Measurements from ENCODE around the gene NPLOC4.
"Not testable (repeated sequence)": the region's sequence is repeated elsewhere in the genome, so short reads cannot be mapped to it uniquely, and the experiment has no call there.

Gene NPLOC4

DNA sequence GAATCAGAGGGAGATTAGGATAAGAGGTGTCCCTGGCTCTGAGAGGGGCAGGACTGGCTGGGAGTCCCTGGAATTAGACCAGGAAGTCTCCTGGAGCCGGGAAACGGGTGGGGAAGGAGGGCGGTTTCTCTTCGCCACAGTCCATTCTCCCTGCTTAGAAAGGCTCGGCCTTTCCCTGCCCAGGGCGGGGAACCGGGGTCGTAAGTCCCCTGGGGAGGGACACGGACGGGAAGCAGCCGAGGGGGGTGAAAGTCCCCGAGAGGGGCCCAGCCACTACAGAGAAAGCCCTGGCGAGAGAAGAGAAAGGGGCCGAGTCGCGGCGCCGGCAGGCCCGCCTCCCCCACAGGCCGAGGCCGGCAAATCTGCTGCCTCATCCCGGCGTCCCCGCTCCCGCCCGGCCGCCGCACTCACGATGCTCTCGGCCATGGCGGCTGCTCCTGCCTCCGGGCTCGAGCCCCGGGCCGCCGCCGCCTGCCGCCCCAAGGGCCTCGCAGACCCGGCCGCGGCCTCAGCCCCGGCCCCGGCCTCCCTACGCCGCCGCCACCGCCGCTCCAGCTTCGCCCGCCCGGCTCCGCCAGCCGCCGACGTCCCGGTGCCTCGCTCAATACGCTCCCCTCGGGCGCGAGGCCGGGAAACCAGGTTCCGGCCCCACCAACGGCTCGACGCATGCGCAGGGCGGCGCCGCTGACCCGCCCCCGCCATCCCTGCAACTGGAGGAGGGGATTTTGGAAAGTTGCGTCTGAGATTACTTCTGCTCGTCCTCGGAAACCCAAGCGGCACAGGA, at the start of gene NPLOC4, which contains the start of gene TSPAN10:
Gene NPLOC4, minus strand, starts transcription at position 608 of the 784 bp plus-strand sequence. Its CDS starts 182 bp downstream, at position 426.
Gene TSPAN10, plus strand, starts transcription at position 692 of the 784 bp plus-strand sequence. CDS start 5,217 bp downstream, outside the sequence.
- Mint-ChIP-seq H3K9me3 (no peaks in the 10 kb centered on the region), H3K4me3 (peak within 1 kb of the TSS; percentile 83), H3K27me3 (peaks cover 4% of the 10 kb centered on the region), H3K36me3 (ENCODE audit: low read depth) (peaks cover 15% of the 10 kb centered on the region), H3K27ac (peak within 1 kb of the TSS; percentile 92), H3K4me1 (ENCODE audit: low read depth) (peaks cover 13% of the 10 kb centered on the region)
- intact Hi-C loops (cut with micrococcal nuclease): loop anchor here (1.0 kb wide), 1 partner anchor 30 kb away; the partner anchor contains the start of genes CCDC137 and OXLD1

DNA sequence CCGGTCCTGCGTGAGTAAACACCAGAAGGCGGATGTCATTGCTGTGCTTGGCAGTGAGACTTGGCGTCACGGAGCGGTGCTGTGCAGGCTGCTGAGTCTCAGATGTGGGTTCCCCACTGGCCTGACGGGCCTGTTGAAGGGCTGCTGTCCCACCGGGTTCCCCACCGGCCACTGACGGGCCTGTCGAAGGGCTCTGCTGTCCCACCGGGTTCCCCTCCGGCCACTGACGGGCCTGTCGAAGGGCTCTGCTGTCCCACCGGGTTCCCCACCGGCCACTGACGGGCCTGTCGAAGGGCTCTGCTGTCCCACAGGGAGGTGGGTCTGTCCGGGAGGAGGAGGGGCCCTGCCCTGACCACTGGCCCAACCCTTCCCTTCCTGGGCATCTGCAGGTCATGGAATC, 49.7 kb upstream of the NPLOC4 start:
- Mint-ChIP-seq H3K4me1 (ENCODE audit: low read depth) (peaks cover 38% of the 10 kb centered on the region), H3K36me3 (ENCODE audit: low read depth) (peaks cover 83% of the 10 kb centered on the region), H3K27ac (no peak overlapping the region), H3K4me3 (no peak overlapping the region), H3K27me3 (no peaks in the 10 kb centered on the region), H3K9me3 (no peaks in the 10 kb centered on the region)
- intact Hi-C loops (cut with micrococcal nuclease): no loop called here

DNA sequence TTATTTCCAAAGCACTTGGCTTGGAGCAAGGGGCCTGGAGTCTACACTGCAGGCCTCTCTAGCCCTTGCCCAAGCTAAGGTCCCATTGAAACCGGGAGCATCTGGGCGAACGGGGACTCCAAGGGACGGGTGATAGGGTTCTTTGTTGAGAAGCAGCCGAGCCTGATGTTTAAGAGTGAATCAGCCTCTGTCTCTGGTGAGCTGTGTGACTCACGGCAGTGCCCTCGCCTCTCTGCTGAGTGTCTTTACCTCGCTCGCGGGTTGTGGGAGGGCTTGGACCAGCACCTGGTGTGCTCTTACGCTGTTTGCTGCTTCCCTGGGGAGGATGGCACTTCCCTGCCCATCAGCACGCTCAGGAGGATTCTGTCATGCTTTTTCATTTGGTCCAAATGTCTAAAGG, 48.2 kb upstream of the NPLOC4 start:
- H3K36me3 Mint-ChIP-seq (ENCODE audit: low read depth): peaks cover 83% of the 10 kb centered on the region
- no peaks in the 10 kb centered on the region for H3K27me3 Mint-ChIP-seq
- peak overlapping the region; percentile 81 for H3K27ac Mint-ChIP-seq
- H3K4me3 Mint-ChIP-seq: peak overlapping the region; percentile 85
- H3K4me1 Mint-ChIP-seq (ENCODE audit: low read depth): peaks cover 39% of the 10 kb centered on the region
- intact Hi-C loops (cut with micrococcal nuclease): no loop called here
- H3K9me3 Mint-ChIP-seq: no peaks in the 10 kb centered on the region

- Mint-ChIP-seq H3K4me3 (peak overlapping the region; percentile 85), H3K4me1 (ENCODE audit: low read depth) (peaks cover 42% of the 10 kb centered on the region), H3K9me3 (no peaks in the 10 kb centered on the region), H3K27ac (peak overlapping the region; percentile 81), H3K36me3 (ENCODE audit: low read depth) (peaks cover 83% of the 10 kb centered on the region), H3K27me3 (no peaks in the 10 kb centered on the region)
- intact Hi-C loops (cut with micrococcal nuclease): no loop called here
Observed at GRCh38 chr17:81684442-81684911, 47.6 kb upstream of the NPLOC4 start.

- Mint-ChIP-seq H3K4me3 (peak within 1 kb of the TSS; percentile 85), H3K36me3 (ENCODE audit: low read depth) (peaks cover 83% of the 10 kb centered on the region), H3K27ac (peak within 1 kb of the TSS; percentile 81), H3K9me3 (no peaks in the 10 kb centered on the region), H3K4me1 (ENCODE audit: low read depth) (peaks cover 42% of the 10 kb centered on the region), H3K27me3 (no peaks in the 10 kb centered on the region)
- intact Hi-C loops (cut with micrococcal nuclease): no loop called here
Observed at GRCh38 chr17:81683584-81684441, 46.9 kb upstream of the NPLOC4 start, which contains the start of the genes ARL16 and HGS. Gene ARL16 (minus strand): TSS chr17:81683797. CDS start chr17:81683753, 44 bp downstream. Gene HGS (plus strand): TSS chr17:81684011. CDS start chr17:81684067, 56 bp downstream.

DNA sequence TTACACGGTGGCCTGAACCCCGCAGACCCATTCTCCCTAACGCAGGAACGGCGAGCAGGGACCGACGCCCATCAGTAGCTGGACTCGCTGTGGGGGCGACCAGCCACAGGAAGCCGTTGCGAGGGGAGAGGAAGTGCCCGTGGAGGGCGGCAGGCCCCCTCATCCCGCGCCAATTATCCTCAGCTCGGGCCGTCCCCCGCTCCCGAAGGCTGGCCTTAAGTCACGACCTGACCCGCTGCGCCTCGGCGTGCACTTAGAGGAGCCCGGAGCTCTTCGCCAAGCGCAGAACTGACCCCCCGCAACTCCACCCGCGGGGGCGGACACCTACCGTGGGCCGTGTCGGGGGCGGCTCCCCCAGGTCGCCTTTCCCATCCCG, 46.3 kb upstream of the NPLOC4 start:
- no peaks in the 10 kb centered on the region for H3K9me3 Mint-ChIP-seq
- intact Hi-C loops (cut with micrococcal nuclease): no loop called here
- H3K27ac Mint-ChIP-seq: peak overlapping the region; percentile 81
- H3K4me1 Mint-ChIP-seq (ENCODE audit: low read depth): peaks cover 42% of the 10 kb centered on the region
- no peaks in the 10 kb centered on the region for H3K27me3 Mint-ChIP-seq
- H3K4me3 Mint-ChIP-seq: peak overlapping the region; percentile 85
- H3K36me3 Mint-ChIP-seq (ENCODE audit: low read depth): peaks cover 76% of the 10 kb centered on the region

GRCh38 chr17:81682565-81683207, 45.8 kb upstream of the NPLOC4 start:
- Mint-ChIP-seq H3K4me3 (peak overlapping the region; percentile 85), H3K27me3 (no peaks in the 10 kb centered on the region), H3K9me3 (no peaks in the 10 kb centered on the region), H3K27ac (peak overlapping the region; percentile 81), H3K4me1 (ENCODE audit: low read depth) (peaks cover 42% of the 10 kb centered on the region), H3K36me3 (ENCODE audit: low read depth) (peaks cover 71% of the 10 kb centered on the region)
- intact Hi-C loops (cut with micrococcal nuclease): loop anchor here (1.0 kb wide), 1 partner anchor 20 kb away; no protein-coding TSS in a partner anchor

- Mint-ChIP-seq H3K36me3 (ENCODE audit: low read depth) (peaks cover 61% of the 10 kb centered on the region), H3K27me3 (no peaks in the 10 kb centered on the region), H3K4me3 (no peak overlapping the region), H3K27ac (no peak overlapping the region), H3K9me3 (no peaks in the 10 kb centered on the region), H3K4me1 (ENCODE audit: low read depth) (peaks cover 34% of the 10 kb centered on the region)
- intact Hi-C loops (cut with micrococcal nuclease): loop anchor here (1.0 kb wide), 1 partner anchor 21 kb away; no protein-coding TSS in a partner anchor
Observed at GRCh38 chr17:81681672-81682071, 44.8 kb upstream of the NPLOC4 start.

DNA sequence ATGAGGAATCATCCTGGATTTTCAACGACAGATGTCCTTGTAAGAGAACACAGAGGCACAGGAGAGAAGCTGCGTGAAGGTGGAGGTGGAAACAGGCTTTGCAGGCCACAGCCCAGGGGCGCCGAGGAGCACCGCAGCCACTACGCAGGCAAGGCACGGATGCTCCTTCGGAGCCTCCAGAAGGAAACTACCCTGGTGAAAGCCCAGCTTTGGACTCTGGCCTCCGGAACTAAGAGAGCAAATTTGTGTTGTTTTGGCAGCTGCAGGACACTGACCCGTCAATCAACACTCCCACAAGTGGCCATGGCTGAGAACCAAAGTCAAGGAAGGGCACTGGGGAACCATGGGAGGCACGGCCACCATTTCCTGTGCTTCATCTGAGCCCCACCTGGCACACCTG, 43.2 kb upstream of the NPLOC4 start:
- H3K4me3 Mint-ChIP-seq: no peak overlapping the region
- no peaks in the 10 kb centered on the region for H3K9me3 Mint-ChIP-seq
- peaks cover 50% of the 10 kb centered on the region for H3K36me3 Mint-ChIP-seq (ENCODE audit: low read depth)
- no peak overlapping the region for H3K27ac Mint-ChIP-seq
- no peaks in the 10 kb centered on the region for H3K27me3 Mint-ChIP-seq
- intact Hi-C loops (cut with micrococcal nuclease): no loop called here
- H3K4me1 Mint-ChIP-seq (ENCODE audit: low read depth): peaks cover 29% of the 10 kb centered on the region

- Mint-ChIP-seq H3K36me3 (ENCODE audit: low read depth) (peaks cover 68% of the 10 kb centered on the region), H3K27ac (no peak overlapping the region), H3K27me3 (no peaks in the 10 kb centered on the region), H3K9me3 (no peaks in the 10 kb centered on the region), H3K4me3 (no peak overlapping the region), H3K4me1 (ENCODE audit: low read depth) (peaks cover 11% of the 10 kb centered on the region)
- intact Hi-C loops (cut with micrococcal nuclease): no loop called here
Observed at GRCh38 chr17:81676906-81677305, 40.0 kb upstream of the NPLOC4 start.

DNA sequence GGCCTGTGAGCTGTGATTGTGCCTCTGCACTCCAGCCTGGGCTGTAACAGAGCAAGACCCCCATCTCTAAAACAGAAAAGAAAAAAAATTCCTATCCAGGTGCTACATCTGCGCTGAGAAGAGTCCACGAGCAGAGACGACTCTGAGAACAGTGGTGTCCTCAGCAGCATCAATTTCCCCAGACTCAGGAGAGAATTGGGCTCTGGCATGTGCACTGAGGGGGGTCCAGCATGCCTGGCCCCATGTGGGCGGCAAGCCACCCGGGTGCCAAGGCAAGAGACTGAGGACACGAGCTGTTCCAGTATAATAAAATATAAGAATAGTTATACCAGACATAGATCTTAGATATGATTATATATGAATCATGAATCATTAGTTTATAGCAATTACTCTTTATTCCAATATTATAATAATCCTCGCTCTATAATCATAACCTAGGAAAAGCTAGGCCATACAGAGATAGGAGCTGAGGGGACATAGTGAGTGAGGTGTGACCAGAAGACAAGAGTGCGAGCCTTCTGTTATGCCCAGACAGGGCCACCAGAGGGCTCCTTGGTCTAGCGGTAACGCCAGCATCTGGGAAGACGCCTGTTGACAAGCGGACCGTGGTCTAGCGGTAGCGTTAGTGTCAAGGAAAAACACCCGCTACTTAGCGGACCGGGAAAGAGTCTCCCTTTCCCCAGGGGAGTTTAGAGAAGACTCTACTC, 38.8 kb upstream of the NPLOC4 start:
- H3K27me3 Mint-ChIP-seq; intact Hi-C loops (cut with micrococcal nuclease); H3K4me3 Mint-ChIP-seq; H3K9me3 Mint-ChIP-seq; H3K27ac Mint-ChIP-seq: not testable (repeated sequence)
- Mint-ChIP-seq H3K4me1 (ENCODE audit: low read depth) (peaks cover 11% of the 10 kb centered on the region), H3K36me3 (ENCODE audit: low read depth) (peaks cover 68% of the 10 kb centered on the region)

DNA sequence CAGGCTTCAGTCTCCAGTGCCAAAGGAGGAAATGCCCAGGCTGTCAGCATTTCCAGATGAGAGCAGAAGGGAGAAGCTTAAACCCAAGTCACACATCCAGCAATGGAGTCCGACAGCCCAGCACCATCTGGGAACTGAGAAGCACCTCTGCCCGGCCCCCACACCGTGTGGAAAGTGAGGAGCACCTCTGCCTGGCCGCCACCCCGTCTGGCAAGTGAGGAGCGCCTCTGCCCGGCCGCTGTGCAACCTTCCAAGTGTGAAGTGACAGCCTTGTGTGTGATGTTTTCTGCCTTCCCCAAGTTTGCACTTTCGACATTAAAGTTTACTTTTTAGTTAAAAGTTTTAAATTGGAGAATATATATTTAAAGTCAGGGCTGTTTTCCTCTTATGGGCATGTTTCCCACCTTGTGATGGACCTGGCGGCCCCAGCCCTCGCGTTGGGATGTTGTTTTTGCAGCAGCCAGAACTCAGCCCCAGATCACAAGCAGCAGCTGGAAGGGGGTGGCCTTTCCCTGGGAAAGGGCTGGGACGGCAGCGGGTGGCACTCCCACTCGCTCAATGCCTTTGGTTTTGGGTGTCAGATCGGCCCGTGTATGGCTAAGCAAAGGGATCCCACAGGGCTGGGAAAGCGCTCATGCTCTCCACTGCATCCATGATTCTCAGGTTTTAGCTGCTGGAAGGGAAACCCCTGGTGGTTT, 36.8 kb upstream of the NPLOC4 start:
- no peaks in the 10 kb centered on the region for H3K27me3 Mint-ChIP-seq
- H3K27ac Mint-ChIP-seq: no peak overlapping the region
- no peak overlapping the region for H3K4me3 Mint-ChIP-seq

More for the DNA sequence above, 36.8 kb upstream of the NPLOC4 start:
- peaks cover 69% of the 10 kb centered on the region for H3K36me3 Mint-ChIP-seq (ENCODE audit: low read depth)
- H3K4me1 Mint-ChIP-seq (ENCODE audit: low read depth): peaks cover 14% of the 10 kb centered on the region
- intact Hi-C loops (cut with micrococcal nuclease): no loop called here
- no peaks in the 10 kb centered on the region for H3K9me3 Mint-ChIP-seq

All from dendritic cell treated with granulocyte-macrophage colony-stimulating factor and Interleukin-4, amounts not matched to agents 40 ng/mL and 50 ng/mL, for 4 days (primary cell).